ENCODE measurements around the gene BMAL2. TPM values are rescaled to one million over a fixed set of nuclear protein-coding genes. Genes with fewer than 3 reads are reported as not detected.

Gene BMAL2
- total RNA-seq = 30.8 and 47.3 TPM in 2 replicates

GRCh38 chr12:27332714-27333402 lies at the start of gene BMAL2:
TSS of gene BMAL2 (plus strand) at chr12:27332836. CDS start at chr12:27333073, 237 bp downstream.

Other genes with a start within 250 kb of the BMAL2 start
- gene STK38L, start 88.5 kb upstream of the BMAL2 start, total RNA-seq = 33.6 and 38.9 TPM in 2 replicates
- gene SMCO2, start 113.9 kb downstream of the BMAL2 start, total RNA-seq = 0.56 TPM in 1 of 2 replicates, not detected in the other
- gene PPFIBP1, start 191.4 kb downstream of the BMAL2 start, total RNA-seq = 36.2 and 44.0 TPM in 2 replicates